Measurements from ENCODE around the gene CABP4.
"Not testable (repeated sequence)": the region's sequence is repeated elsewhere in the genome, so short reads cannot be mapped to it uniquely, and the experiment has no call there.

Gene CABP4

DNA sequence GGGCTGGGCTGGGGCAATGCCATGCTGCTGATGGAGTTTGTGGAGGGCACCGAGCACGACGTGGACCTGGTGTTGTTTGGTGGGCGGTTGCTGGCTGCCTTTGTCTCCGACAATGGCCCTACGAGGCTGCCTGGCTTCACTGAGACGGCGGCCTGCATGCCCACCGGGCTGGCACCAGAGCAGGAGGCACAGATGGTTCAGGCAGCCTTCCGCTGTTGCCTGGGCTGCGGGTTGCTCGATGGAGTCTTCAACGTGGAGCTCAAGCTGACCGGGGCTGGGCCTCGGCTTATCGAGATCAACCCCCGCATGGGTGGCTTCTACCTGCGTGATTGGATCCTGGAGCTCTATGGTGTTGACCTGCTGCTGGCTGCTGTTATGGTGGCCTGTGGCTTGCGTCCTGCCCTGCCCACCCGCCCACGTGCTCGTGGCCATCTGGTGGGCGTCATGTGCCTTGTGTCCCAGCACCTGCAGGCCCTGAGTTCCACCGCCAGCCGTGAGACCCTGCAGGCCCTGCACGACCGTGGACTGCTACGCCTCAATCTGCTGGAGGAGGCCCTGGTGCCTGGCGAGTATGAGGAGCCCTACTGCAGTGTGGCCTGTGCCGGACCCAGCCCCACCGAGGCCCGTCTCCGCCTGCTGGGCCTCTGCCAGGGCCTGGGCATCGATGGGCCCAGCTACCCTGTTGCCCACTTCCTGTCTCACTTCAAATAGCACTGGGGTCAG is 31.1 kb upstream of the CABP4 start:
- Mint-ChIP-seq H3K4me1 (peaks cover 20 to 50% of the 10 kb centered on the region in 2 donors), H3K4me3 (no peak overlapping the region), H3K36me3 (peaks cover 0 to 5% of the 10 kb centered on the region in 2 donors), H3K27ac (no peak overlapping the region), H3K9me3 (no peaks in the 10 kb centered on the region), H3K27me3 (no peaks in the 10 kb centered on the region)
- DNase-seq: no peak
- no peak for ATAC-seq (replicated peaks)

GRCh38 chr11:67427364-67427859 is 27.7 kb upstream of the CABP4 start:
- not testable (repeated sequence) for DNase-seq, H3K27me3 Mint-ChIP-seq, H3K9me3 Mint-ChIP-seq
- peak overlapping the region; percentile 95 to 99 for H3K4me3 Mint-ChIP-seq
- peaks cover 25 to 51% of the 10 kb centered on the region in 2 donors for H3K4me1 Mint-ChIP-seq
- H3K27ac Mint-ChIP-seq: peak overlapping the region; percentile 95
- peak in 1 of 2 donors; percentile 1 for ATAC-seq (replicated peaks)
- peaks cover 9 to 19% of the 10 kb centered on the region in 2 donors for H3K36me3 Mint-ChIP-seq

DNA sequence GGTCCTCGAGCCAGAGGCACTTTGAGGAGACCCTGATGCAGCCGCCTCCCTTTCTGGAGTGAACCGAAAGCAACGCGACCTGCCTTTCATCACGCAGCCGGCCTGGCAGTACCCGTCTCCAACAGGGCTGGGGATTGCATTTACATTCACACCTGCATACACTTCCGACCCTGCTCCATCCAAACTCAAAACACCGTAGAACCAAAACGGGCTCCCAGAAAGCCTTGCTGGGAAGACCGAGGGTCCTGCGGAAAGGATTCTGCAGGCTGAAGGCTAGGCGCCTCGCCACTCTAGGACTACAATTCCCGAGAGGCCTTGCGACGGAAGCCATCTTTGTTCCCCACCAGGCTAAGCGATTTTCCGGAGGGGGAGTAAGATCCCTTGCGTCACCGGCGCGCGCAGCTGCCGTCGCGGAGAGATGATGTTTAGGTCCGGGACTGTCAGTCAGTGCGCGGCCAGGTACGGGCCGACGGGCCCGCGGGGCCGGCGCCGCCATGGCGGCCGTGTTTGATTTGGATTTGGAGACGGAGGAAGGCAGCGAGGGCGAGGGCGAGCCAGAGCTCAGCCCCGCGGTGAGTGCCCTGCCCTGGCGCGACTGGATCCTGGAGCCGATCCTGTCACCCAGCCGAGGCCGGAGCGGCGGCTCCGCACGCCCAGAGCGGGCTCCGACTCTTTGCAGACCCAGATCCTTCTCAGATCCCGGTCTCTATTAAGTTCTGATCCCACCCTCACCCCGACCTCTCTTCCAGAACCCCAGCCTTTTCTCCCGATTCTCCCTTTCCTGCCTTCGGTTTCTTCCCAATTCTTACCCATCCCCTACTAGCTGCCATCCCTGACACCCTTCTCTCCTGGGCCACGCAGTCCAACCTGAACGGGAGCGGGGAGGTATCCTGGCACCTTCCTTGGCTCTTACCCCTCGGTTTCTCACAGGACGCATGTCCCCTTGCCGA is 26.8 kb upstream of the CABP4 start, which contains the start of gene RPS6KB2:
Gene RPS6KB2 (plus strand): TSS at position 443 of the 950 bp plus-strand sequence. CDS start 52 bp downstream, at position 495.
- ATAC-seq (replicated peaks) (peak; percentile 94), DNase-seq (peak; percentile 98)
- Mint-ChIP-seq H3K9me3 (no peaks in the 10 kb centered on the region), H3K36me3 (peaks cover 13 to 27% of the 10 kb centered on the region in 2 donors), H3K4me1 (peaks cover 29 to 53% of the 10 kb centered on the region in 2 donors), H3K27me3 (no peaks in the 10 kb centered on the region), H3K4me3 (peak within 1 kb of the TSS; percentile 95 to 99), H3K27ac (peak within 1 kb of the TSS; percentile 95)

- peaks cover 33 to 61% of the 10 kb centered on the region in 2 donors for H3K4me1 Mint-ChIP-seq
- peak overlapping the region; percentile 95 to 99 for H3K4me3 Mint-ChIP-seq
- peaks cover 20 to 35% of the 10 kb centered on the region in 2 donors for H3K36me3 Mint-ChIP-seq
- peak overlapping the region; percentile 95 for H3K27ac Mint-ChIP-seq
- DNase-seq (no peak), ATAC-seq (replicated peaks) (no peak)
- no peaks in the 10 kb centered on the region for H3K9me3 Mint-ChIP-seq
- H3K27me3 Mint-ChIP-seq: no peaks in the 10 kb centered on the region
Measured at GRCh38 chr11:67429038-67429668, 26.0 kb upstream of the CABP4 start.

- peaks cover 35 to 65% of the 10 kb centered on the region in 2 donors for H3K4me1 Mint-ChIP-seq
- H3K4me3 Mint-ChIP-seq: peak overlapping the region in 1 of 2 donors; percentile 51
- no peak for DNase-seq
- H3K9me3 Mint-ChIP-seq: no peaks in the 10 kb centered on the region
- H3K27ac Mint-ChIP-seq: peak overlapping the region; percentile 67
- no peak for ATAC-seq (replicated peaks)
- H3K36me3 Mint-ChIP-seq: peaks cover 22 to 34% of the 10 kb centered on the region in 2 donors
- no peaks in the 10 kb centered on the region for H3K27me3 Mint-ChIP-seq
Measured at GRCh38 chr11:67429722-67430121, 25.4 kb upstream of the CABP4 start.

DNA sequence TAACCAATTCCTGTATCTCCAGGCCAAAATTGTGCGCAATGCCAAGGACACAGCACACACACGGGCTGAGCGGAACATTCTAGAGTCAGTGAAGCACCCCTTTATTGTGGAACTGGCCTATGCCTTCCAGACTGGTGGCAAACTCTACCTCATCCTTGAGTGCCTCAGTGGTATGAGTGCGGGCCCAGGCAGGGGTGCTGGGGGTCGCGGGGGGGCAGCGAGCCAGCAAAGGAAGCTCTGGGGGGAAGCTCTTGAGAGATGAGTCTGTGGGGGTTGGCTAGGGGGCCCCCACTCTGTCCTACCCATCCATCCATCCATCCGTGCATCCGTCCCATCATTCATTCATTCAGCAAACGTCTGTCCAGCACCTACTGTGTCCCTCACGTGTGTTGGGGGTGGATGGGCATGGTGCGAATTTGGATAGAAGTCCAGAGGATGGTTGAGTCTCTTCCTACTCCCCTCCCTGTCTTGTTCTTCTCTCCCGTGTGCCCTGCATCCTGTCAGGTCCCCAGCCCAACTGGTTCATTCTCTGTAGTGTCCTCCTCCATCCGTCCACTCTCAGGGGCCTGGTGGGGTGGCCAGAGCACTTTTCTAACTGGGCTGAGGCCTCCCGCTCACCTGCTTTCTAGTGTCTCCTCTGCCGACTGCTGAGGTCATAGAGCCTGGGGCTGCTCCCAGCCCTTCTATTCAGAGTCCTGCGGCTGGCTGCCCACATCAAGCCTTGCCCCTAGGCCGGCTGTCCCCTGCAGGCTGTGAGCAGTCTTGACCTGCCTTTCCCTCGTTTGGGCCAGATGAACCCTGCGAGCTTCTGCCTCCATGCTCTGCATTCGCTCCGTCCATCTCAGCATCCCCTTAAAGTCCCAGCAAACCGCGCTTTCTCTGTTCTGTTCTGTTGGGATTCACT is 23.6 kb upstream of the CABP4 start:
- no peak for ATAC-seq (replicated peaks)
- Mint-ChIP-seq H3K4me3 (peak overlapping the region; percentile 11 to 60), H3K27ac (peak overlapping the region; percentile 97)

GRCh38 chr11:67432655-67433349 is 22.4 kb upstream of the CABP4 start:
- Mint-ChIP-seq H3K36me3 (peaks cover 46 to 58% of the 10 kb centered on the region in 2 donors), H3K27ac (peak overlapping the region; percentile 97)

More for the DNA sequence above, 23.6 kb upstream of the CABP4 start:
- H3K27me3 Mint-ChIP-seq: no peaks in the 10 kb centered on the region
- no peak for DNase-seq
- H3K4me1 Mint-ChIP-seq: peaks cover 45 to 78% of the 10 kb centered on the region in 2 donors
- no peaks in the 10 kb centered on the region for H3K9me3 Mint-ChIP-seq
- peaks cover 37 to 49% of the 10 kb centered on the region in 2 donors for H3K36me3 Mint-ChIP-seq

DNA sequence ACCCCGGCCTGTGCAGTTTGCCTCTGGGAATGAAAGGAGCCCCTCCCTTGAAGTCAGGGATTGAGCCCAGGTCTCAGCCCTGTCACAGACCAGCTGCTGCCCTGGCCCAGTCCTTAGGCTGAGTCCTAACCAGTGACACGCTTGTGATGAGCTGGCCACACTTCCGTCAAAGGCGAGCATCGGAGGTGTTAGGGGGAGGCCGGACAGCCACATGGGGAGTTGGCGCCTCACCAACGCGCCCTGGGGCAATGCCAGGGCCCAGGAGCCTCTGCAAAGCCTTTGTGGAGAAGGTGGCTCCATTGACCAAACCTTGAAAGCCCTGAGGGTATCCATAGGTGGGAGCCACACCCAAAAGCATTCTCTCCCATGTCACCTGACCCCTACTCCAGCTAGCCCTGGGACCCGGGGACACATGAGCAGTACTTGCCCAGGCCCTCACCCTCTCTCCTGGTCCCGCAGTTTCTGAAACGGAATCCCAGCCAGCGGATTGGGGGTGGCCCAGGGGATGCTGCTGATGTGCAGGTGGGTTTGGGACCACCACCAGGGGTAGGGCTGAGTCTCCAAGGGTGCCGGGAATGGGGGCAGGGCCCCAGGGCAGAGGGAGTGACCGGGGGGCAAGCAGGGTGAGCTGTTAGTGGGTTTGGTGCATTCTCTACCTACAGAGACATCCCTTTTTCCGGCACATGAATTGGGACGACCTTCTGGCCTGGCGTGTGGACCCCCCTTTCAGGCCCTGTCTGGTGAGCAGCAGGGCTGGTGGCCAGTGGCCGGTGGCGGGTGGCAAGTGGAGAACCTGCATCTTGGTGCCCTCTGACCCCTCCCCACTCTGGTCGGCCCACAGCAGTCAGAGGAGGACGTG is 21.4 kb upstream of the CABP4 start:
- Mint-ChIP-seq H3K9me3 (no peaks in the 10 kb centered on the region), H3K4me3 (peak overlapping the region; percentile 62 to 99), H3K36me3 (peaks cover 48 to 65% of the 10 kb centered on the region in 2 donors), H3K4me1 (peaks cover 52 to 80% of the 10 kb centered on the region in 2 donors), H3K27me3 (no peaks in the 10 kb centered on the region), H3K27ac (peak overlapping the region; percentile 97)
- ATAC-seq (replicated peaks): no peak
- no peak for DNase-seq

More at GRCh38 chr11:67432655-67433349, 22.4 kb upstream of the CABP4 start:
- Mint-ChIP-seq H3K27me3 (no peaks in the 10 kb centered on the region), H3K4me3 (peak overlapping the region; percentile 48 to 60), H3K9me3 (no peaks in the 10 kb centered on the region), H3K4me1 (peaks cover 48 to 78% of the 10 kb centered on the region in 2 donors)
- ATAC-seq (replicated peaks) (no peak), DNase-seq (no peak)

- Mint-ChIP-seq H3K9me3 (no peaks in the 10 kb centered on the region), H3K4me3 (peak overlapping the region; percentile 62 to 99), H3K27ac (peak overlapping the region; percentile 97), H3K4me1 (peaks cover 54 to 82% of the 10 kb centered on the region in 2 donors), H3K27me3 (no peaks in the 10 kb centered on the region), H3K36me3 (peaks cover 55 to 71% of the 10 kb centered on the region in 2 donors)
- ATAC-seq (replicated peaks) (no peak), DNase-seq (no peak)
Measured at GRCh38 chr11:67434395-67434881, 20.7 kb upstream of the CABP4 start.

- H3K27me3 Mint-ChIP-seq: no peaks in the 10 kb centered on the region
- peak overlapping the region; percentile 95 to 99 for H3K4me3 Mint-ChIP-seq
- ATAC-seq (replicated peaks): no peak
- H3K9me3 Mint-ChIP-seq: no peaks in the 10 kb centered on the region
- no peak for DNase-seq
- H3K27ac Mint-ChIP-seq: peak overlapping the region; percentile 97
- peaks cover 61 to 78% of the 10 kb centered on the region in 2 donors for H3K36me3 Mint-ChIP-seq
- H3K4me1 Mint-ChIP-seq: peaks cover 59 to 85% of the 10 kb centered on the region in 2 donors
Measured at GRCh38 chr11:67435031-67435726, 20.0 kb upstream of the CABP4 start.

GRCh38 chr11:67435727-67436458 is 19.3 kb upstream of the CABP4 start:
- Mint-ChIP-seq H3K27ac (peak overlapping the region; percentile 97), H3K27me3 (no peaks in the 10 kb centered on the region), H3K36me3 (peaks cover 61 to 78% of the 10 kb centered on the region in 2 donors), H3K9me3 (no peaks in the 10 kb centered on the region), H3K4me1 (peaks cover 64 to 90% of the 10 kb centered on the region in 2 donors), H3K4me3 (peak overlapping the region; percentile 95 to 99)
- ATAC-seq (replicated peaks) (no peak), DNase-seq (no peak)
